22Rv1 (cell line): ENCODE data around the gene HIVEP2.

Experiments used
- ZFX ChIP-seq: fragments of 450-650 bp; IDR thresholded peaks from 2 replicates; pipeline ENCODE4 v1.6.1; 2017; ENCODE audit warnings: antibody characterized with exemption, borderline replicate concordance
- TF ChIP-seq, protein P1 (sequence below): fragments of 450-650 bp; IDR thresholded peaks from 2 replicates; pipeline ENCODE4 v1.5.1; 2017; ENCODE audit warnings: mild to moderate bottlenecking

- no peak for TF ChIP-seq ZFX
- TF ChIP-seq, protein P1, sequence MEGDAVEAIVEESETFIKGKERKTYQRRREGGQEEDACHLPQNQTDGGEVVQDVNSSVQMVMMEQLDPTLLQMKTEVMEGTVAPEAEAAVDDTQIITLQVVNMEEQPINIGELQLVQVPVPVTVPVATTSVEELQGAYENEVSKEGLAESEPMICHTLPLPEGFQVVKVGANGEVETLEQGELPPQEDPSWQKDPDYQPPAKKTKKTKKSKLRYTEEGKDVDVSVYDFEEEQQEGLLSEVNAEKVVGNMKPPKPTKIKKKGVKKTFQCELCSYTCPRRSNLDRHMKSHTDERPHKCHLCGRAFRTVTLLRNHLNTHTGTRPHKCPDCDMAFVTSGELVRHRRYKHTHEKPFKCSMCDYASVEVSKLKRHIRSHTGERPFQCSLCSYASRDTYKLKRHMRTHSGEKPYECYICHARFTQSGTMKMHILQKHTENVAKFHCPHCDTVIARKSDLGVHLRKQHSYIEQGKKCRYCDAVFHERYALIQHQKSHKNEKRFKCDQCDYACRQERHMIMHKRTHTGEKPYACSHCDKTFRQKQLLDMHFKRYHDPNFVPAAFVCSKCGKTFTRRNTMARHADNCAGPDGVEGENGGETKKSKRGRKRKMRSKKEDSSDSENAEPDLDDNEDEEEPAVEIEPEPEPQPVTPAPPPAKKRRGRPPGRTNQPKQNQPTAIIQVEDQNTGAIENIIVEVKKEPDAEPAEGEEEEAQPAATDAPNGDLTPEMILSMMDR: no peak
Measured at GRCh38 chr6:142848156-142848555, 96.8 kb downstream of the HIVEP2 start.
